NOMO-1 treated with DMSO at 0.1 percent for 48 hours (cell line): Measurements from ENCODE around the gene EYS.
"Not testable (repeated sequence)": the region's sequence is repeated elsewhere in the genome, so short reads cannot be mapped to it uniquely, and the experiment has no call there.

Source experiments
- DNase-seq: peaks from one replicate; lab custom pipeline; 2025; ENCODE audit not compliant: unreplicated experiment; lab: John Stamatoyannopoulos, UW

EYS gene

DNA sequence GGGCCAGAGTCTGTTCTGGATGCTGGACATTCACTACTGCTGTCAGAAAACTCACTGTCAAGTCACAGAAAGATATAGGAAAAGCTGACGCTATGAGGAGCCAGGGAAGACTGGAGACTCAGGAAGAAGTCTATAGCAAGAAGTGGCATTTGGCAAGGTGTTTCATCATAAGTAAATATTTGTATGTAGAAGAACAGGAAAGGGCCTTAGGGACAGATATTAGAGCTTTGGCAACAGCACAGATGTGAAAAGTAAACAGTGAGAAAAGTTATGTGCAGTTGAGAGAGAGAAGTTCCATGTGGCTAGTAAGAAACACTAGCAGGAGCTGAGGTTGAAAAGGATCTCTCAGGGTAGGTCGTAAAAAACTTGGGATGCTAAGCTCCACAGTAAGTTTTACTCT lies 1202.5 kb downstream of the EYS start:
- no peak for DNase-seq

DNA sequence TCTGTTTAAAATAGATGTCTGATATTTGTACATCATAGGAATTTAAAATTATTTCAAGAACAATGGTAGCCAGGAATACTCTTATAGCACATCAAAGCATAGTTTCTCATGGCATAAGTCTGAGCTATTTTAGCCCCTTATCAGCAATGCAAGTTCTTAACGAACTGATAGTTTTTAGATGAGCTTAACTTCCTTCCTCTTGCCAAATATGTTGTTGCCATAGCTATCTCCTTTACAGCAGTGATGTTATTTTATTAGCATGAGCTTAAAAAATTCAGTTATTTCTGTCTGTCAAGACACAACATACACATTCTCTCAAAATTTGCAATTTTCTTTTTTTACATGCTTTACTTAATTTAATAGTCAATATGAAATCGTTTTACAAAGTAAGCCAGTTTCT lies 1204.2 kb downstream of the EYS start:
- DNase-seq, result peak; percentile 62

DNA sequence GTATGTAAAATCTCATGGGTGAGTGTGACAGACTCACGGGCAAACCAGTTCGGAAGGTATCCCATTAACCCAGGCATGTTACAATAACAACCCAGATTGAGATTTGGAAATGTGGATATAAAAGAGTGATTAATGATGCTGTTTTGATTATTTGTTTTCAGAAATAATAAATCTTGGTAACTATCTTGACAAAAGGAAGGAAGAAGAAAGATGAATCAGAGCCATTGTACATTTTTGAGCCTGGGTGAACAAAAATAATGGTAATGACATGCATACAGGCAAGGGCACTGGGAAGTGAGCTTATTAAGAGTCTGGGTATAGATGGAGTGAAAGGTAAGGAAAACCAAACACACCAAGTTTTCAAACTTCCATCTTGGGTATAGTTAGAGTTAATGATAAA lies 1209.4 kb downstream of the EYS start:
- no peak for DNase-seq

DNA sequence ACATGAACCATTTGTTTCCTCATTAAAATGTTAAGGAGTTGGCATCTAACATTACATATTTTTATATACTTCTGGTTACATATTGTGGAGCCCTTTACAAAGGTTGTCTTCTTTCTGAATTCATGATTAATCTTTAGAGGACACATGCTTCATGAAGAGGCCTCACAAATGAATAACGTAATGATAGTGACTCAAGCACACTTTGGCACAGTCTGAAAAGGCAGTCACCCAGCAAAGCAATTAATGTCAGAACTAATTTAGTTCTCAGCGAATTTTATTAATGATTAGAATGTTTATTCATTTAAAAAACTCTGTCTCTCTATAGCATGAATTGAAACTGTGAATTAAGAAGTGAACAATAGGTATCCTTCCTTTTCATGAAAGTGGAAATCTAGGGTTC lies 1217.3 kb downstream of the EYS start:
- no peak for DNase-seq

DNA sequence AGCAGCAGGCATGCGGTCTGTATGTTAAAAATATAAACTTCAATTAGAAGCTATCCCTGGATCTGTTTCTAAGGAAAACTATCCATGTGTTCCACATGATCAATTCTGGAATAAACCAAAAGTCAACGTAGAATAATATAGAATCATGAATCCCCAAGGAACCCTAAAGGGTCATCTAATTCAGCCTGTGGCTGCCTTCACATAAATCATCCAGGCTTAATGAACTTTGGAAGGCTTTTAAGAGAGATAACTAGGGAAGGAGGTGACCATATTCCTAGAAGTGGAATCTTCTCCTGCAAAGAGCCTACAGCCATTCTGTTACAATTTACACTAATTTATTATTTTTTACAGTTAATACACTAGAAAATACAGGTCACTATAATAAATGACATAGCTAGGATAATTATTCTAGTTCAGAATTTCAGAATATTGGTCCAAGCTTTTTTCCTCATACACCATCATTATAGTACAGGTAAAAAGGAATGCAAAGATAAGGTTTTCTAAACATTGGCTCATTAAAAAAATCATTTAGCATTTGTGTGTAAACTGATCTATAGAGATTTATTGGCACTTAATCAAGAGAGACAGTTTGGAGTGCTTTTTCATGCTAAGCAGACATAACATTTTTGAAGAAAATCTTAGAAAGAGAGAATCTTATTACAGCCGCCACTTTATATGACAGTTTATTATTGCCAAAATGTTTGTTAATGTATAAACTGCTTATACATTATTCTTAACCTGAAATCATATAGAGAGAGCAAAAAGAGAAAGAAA lies 1220.3 kb downstream of the EYS start:
- no peak for DNase-seq

DNA sequence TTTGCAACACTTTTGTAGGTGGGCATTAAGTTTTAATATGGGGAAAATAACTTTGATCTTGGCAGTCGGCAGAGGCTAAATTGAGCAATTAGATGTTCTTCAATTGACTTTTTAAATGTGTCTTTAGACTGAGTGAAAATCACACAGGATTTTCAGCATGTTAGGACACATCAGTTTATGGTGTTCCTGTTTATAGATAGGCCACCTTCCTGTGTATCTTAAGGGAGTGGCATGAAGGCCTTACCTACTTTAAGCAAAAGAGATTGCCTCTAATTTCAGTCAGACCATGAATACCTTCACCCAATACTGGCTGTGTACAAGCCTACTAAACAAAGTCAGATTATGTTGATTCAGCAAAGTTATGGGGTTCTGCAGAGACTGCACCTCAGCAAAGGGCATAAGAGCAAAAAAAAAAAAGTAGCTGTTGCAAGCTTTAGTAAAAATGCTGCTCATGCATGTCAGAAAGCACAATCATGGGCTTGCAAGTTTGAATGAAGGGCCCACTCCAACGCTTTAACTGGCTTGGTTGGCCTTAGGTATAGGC lies 1223.0 kb downstream of the EYS start:
- no peak for DNase-seq

DNA sequence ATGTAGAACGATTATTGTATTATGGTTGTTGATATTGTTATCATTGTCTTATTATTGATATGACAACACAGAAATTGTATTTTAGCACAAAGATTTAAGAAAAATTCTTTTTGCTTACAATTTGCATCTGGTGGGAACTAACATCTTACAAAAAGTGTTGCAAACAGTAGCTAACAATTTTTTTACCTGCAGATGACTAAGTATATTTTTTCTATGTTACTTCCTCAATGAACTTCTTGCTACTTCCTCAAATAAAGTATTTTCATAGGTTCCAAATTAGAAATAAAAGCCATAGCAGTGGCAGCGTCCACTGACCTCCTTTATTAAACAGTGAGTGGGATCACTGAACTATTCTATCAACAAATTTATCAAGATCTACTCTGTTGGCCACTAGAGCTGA lies 1224.4 kb downstream of the EYS start:
- DNase-seq, result peak; percentile 84

DNA sequence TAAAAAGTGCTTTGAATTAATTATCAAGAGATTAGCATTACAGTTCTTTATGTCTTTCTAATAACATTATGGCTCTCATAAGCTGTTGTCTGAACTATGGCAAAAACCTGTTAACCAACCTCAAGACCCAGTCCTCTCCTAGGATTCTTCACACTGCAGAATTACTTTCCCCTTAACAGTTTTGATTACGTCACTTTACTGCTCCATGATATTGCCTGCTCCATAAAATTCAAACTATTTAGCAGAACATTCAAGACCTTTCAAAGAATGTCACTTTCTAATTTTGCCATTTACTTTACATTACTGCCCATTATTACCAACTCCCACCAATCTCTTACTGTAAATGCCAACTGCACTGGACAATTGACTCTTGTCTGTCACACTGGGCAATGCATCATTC lies 1227.9 kb downstream of the EYS start:
- DNase-seq, result no peak

DNA sequence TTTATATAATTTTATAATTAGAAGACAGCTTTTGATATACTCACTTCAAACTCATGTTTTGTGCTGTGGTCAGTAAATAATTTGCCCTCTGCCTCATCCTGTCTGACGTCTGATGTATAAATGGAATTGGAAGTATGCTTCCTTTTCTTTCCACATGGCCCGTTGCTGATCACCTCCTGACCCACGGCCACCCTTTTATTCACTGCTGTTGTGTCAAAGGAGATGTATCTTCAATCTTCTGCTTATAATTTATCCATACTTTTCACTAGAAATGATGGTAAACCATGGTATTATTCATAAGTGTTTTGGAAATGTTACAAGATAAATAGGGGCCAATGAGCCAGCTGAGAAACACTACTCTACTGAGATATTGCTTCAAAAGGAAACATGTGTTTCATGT lies 1229.6 kb downstream of the EYS start:
- no peak for DNase-seq

DNA sequence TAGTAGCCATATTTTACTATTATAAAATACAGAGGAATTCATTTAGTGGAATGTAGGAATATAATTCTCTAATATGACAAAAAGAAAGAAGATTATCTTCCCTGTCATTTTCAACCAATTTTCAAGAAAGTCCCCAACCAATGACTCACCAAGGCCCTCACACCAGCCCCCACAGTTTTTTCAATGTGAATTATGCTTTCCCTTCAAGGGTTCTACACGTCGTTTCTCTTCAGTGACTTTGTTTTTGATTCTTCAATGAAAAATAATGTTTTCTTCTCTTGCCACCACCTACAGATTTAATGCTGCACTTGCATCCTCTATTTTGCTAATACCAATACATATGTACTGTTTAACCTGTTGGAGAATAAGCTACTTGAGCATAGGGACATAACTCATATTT lies 1230.1 kb downstream of the EYS start:
- DNase-seq, result no peak

DNA sequence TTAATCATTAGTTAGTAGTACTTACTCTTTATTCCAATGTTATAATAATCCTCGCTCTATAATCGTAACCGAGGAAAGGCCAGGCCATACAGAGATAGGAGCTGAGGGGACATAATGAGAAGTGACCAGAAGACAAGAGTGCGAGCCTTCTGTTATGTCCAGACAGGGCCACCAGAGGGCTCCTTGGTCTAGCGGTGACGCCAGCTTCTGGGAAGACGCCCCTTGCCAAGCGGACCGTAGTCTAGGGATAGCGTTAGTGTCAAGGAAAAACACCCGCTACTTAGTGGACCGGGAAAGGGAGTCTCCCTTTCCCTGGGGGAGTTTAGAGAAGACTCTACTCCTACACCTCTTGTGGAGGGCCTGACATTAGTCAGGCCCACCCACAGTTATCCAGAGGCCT lies 1237.6 kb downstream of the EYS start:
- not testable (repeated sequence) for DNase-seq

DNA sequence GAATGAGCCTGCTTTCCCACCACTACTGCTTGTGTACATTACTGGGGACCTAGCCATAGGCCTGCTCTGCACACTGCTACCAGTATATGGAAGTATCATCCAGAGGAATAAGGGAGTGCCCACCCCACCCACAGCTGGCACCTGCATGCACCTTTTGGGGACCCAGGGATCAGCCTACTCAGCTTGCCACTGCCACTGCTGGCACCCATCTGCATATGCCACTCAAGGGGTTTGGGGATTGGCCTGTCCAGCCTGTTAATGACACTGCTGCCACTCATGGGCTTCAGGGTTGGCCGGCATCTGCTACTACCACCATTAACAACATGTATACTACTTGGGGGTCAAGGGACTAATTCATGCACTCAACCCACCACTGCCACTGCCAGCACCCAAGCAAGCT lies 1239.4 kb downstream of the EYS start:
- no peak for DNase-seq

DNA sequence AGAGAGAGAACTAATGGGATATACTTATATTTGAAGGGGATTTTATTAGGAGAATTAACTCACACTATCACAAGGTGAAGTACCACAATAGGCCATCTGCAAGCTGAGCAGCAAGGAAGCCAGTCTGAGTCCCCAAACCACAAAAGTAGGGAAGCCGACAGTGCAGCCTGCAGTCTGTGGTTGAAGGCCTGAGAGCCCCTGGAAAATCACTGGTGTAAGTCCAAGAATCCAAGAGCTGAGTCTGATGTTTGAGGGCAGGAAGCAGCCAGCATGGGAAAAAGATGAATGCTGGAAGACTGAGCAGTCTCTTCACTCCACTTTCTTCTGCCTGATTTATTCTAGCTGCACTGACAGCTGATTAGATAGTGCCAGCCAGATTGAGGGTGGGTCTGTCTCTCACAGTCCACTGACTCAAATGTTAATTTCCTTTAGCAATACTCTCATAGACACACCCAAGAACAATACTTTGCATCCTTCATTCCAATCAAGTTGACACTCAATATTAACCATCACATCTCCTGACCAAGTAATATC lies 1247.5 kb downstream of the EYS start:
- DNase-seq, result no peak

DNA sequence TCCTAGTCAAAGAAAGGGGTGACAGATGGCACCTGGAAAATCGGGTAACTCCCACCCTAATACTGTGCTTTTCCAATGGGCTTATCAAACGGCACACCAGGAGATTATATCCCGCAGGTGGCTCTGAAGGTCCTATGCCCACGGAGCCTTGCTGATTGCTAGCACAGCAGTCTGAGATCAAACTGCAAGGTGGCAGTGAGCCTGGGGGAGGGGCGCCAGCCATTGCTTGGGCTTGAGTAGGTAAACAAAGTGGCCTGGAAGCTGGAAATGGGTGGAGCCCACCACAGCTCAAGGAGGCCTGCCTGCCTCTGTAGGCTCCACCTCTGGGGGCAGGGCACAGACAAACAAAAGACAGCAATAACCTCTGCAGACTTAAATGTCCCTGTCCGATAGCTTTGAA lies 1258.9 kb downstream of the EYS start:
- DNase-seq, result not testable (repeated sequence)

DNA sequence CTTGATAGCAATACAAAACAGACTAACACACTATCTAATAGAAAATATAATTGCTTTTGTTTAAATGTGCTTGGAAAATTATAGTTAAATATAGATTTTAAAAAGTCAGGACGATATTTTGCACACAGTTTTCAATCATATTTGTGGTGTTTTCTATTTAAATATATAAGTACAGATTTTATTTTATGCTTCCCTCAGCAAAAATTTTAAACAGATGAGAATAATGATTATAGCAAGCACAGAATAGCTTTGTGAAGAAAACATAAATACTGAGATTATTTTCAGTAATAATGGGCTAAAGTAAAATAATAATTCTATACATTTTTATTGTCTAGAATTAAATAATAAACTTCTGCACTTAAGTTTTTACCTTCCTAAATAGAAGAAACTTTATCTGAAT lies 1262.0 kb downstream of the EYS start:
- no peak for DNase-seq

DNA sequence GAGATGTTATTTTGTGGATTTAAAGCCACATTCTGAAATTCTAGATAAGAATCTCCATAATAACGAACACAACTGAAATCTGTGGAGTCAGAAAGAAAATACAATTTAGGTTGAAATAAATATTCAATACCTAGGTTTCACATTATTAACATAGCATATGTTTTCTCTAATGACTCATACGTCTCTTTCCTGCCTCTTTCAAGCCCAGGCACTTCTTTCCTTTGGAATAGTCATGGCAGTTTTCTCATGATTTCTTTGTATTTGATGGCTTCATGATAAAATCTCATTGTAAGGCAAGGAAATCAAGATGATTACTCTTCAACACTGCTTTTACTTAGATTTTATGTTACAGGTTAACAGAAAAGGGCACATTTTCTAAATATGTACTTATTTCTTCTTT lies 1267.8 kb downstream of the EYS start:
- no peak for DNase-seq

DNA sequence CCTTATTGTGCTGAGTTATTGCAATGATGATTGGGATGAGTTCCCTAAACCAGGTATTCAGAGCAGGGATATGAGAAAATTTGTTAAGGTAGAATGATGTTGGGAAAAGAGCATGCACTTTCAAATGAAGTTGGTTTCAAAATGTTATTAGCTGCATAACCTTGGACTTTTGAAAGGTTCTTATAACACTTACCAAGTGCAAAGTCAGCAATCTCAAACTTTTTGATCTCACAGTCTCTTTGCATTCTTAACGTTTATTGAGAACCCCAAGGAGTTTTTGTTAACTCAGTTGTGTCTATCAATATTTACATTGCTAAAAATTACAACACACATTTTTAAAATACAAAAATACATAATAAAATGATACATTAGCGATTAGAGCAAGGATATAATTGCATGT lies 1269.0 kb downstream of the EYS start:
- no peak for DNase-seq

DNA sequence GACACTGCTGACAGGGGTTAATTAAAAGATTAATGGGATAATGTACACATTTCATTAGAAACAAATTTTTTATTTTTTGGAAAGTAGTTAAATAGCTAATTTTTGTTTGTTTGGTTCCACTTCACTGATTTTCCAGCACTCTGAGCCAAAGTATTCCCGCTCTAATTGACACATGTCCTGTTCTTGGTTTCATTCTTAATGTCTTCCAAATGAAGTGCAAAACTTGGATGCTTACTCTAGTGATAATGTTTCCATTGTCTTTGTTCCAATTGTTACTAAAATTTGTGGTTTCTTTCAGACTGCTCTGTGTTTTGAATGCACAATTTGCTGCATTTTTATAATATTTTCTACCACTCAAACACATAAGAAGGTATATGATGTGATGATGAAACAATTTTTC lies 1277.1 kb downstream of the EYS start:
- DNase-seq, result no peak

DNA sequence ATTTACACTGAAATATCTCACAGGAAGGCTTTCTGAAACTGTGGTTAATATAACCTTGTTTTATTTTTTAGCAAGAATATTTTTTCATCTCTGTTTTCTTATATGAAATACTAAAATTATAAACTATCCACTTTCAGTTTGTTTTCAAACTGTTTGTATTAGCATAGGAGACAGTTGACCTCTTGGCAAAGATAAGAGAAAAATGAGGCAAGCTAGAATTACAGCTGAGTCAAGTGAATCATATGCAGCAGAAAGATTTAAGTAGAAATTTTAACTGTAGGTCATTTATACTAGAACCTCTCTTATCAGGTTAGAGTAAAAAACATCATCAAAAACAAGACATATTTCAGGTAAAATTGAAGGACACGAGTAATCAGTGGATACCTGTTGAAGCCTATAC lies 1278.8 kb downstream of the EYS start:
- no peak for DNase-seq

DNA sequence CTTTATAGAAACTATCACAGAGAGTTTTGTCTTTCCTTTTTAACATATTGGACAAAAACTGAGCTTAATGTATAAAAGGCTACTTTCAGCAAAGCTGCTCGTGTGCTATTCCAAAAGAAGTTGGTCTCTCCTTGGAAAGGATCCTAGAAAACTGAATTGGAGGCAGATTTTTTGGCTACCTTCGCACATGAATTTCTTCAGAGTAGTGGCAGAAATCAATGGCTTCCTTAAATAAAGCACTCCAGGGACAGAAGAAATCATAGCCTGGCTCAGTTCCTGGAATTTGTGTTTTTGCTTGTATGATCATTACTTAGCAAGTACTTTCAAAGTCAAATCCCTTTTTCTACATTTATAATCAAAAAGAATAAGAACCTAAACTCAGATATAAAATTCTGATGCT lies 1291.1 kb downstream of the EYS start:
- no peak for DNase-seq

DNA sequence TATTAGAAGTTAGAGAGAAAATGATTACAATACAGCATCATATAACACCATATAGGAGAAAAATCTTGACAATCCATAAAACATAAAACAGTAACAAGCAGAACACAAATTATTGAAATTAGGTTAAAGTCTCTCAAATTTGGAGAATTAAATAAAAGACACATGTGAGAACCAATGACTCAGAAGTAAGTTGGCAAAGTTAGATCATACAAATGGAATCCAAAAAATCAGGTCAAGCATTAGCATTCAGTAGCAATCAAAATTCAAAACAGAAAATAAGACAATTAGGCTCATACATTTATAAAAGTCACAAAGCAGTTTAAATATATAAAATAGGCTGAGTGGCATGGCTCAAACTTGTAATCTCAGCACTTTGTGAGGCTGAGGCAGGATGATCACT lies 1295.8 kb downstream of the EYS start:
- DNase-seq, result no peak

DNA sequence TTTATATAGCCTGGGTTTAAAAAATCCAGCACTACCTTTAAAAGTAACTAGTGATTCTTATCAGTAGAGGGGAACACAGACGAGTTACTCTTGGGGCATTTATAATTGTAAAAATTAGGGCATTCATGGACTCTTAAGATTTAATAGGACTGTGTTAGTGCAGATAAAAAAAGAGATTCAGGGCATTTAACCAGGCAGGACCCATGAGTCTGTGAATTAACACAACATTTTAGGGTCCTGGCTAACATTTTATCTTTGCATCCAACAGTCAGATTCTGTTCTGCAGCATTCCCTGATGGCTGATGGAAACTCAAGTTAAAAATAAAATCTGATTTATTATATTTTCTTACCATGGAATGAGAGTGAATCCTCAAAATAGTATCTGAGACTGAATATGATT lies 1297.1 kb downstream of the EYS start:
- no peak for DNase-seq

DNA sequence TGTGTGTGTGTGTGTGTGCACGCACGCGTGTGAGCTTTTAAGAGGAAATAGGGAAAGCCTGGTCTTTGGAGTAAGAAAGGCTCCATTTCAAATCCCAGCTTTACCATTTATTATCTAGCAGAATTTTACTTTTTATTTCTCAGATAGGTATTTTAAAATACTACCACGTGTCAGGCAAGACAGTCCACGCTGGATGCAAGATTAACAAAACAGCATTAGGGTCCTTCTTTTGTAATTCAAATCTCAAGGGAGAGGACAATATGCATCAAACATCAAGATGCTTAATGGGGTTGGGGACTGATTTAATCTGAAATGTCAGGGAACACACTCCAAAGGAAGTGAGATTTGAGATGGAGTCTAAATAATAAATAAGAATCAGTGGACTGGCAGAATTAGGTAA lies 1302.6 kb downstream of the EYS start:
- no peak for DNase-seq
